WTC11 (cell line): ENCODE results near the gene NEUROG1. TPM values are rescaled to one million over a fixed set of nuclear protein-coding genes. Genes with fewer than 3 reads are reported as not detected.

Source experiments
- ATAC-seq: fragments of 200-7000 bp; cut with Tn5 transposase; 2 replicates; pipeline ENCODE4 v1.10.0; 2021; ENCODE audit warnings: mild to moderate bottlenecking, moderate library complexity
- CTCF ChIA-PET: fragments of 300-600 bp; sonication (Branson Sonifier 250); formaldehyde crosslinking; loops from one replicate; lab custom pipeline; 2021; ENCODE audit warnings: antibody characterized with exemption; lab: Charles Lee
- POLR2A ChIA-PET: fragments of 350-600 bp; sonication (Branson Sonifier 250); formaldehyde crosslinking; loops from one replicate; lab custom pipeline; 2021; ENCODE audit warnings: antibody characterized with exemption; lab: Charles Lee
- DNase-seq: peaks from one replicate; pipeline ENCODE4 v3.0.0; 2021; ENCODE audit warnings: low spot score
- H3K27ac Mint-ChIP-seq: 2 replicates; pipeline ENCODE4 v1.8.0; 2021; ENCODE audit warnings: mixed read lengths
- H3K27me3 Mint-ChIP-seq: 2 replicates; pipeline ENCODE4 v1.8.0; 2021; ENCODE audit warnings: low read depth, mild to moderate bottlenecking, moderate library complexity, mixed read lengths
- H3K36me3 Mint-ChIP-seq: 2 replicates; pipeline ENCODE4 v1.8.0; 2021; ENCODE audit warnings: mixed read lengths
- H3K4me1 Mint-ChIP-seq: 2 replicates; pipeline ENCODE4 v1.8.0; 2022; ENCODE audit warnings: mixed read lengths
- H3K4me3 Mint-ChIP-seq: 2 replicates; pipeline ENCODE4 v1.8.0; 2021; ENCODE audit warnings: mild to moderate bottlenecking, moderate library complexity, mixed read lengths
- H3K9me3 Mint-ChIP-seq: 2 replicates; pipeline ENCODE4 v1.8.0; 2021; ENCODE audit warnings: mixed read lengths
- ATF1 ChIP-seq: sonication (generic); formaldehyde crosslinking; IDR thresholded peaks from 2 replicates; pipeline ENCODE4 v1.8.1; 2023; ENCODE audit warnings: mild to moderate bottlenecking, moderate library complexity, missing genetic modification reagents
- CBFB ChIP-seq: sonication (generic); formaldehyde crosslinking; IDR thresholded peaks from 2 replicates; pipeline ENCODE4 v1.8.1; 2022; ENCODE audit warnings: mild to moderate bottlenecking, low read depth, missing genetic modification reagents
- ELF4 ChIP-seq: sonication (generic); formaldehyde crosslinking; IDR thresholded peaks from 2 replicates; pipeline ENCODE4 v1.8.1; 2022; ENCODE audit warnings: low read depth, mild to moderate bottlenecking, moderate library complexity, missing genetic modification reagents
- NFATC4 ChIP-seq: fragments of 250-450 bp; sonication (Bioruptor Pico); IDR thresholded peaks from 2 replicates; pipeline ENCODE4 v1.9.0; 2021; ENCODE audit warnings: mild to moderate bottlenecking
- NFYB ChIP-seq: sonication (generic); formaldehyde crosslinking; conservative IDR thresholded peaks from 2 replicates; pipeline ENCODE4 v1.8.0; 2022; ENCODE audit warnings: low read depth, missing genetic modification reagents
- PRRX2 ChIP-seq: fragments of 250-450 bp; sonication (Bioruptor Pico); IDR thresholded peaks from 2 replicates; pipeline ENCODE4 v1.8.0; 2021; ENCODE audit warnings: mild to moderate bottlenecking
- TEAD1 ChIP-seq: sonication (generic); formaldehyde crosslinking; IDR thresholded peaks from 2 replicates; pipeline ENCODE4 v1.8.0; 2022; ENCODE audit warnings: mild to moderate bottlenecking, missing genetic modification reagents
- TEAD4 ChIP-seq: sonication (generic); formaldehyde crosslinking; IDR thresholded peaks from 2 replicates; pipeline ENCODE4 v1.8.0; 2022; ENCODE audit warnings: mild to moderate bottlenecking, missing genetic modification reagents
- ZNF232 ChIP-seq: sonication (generic); formaldehyde crosslinking; IDR thresholded peaks from 2 replicates; pipeline ENCODE4 v1.8.0; 2022; ENCODE audit warnings: mild to moderate bottlenecking, missing genetic modification reagents
- ZNF423 ChIP-seq: fragments of 250-450 bp; sonication (Bioruptor Pico); IDR thresholded peaks from 2 replicates; pipeline ENCODE4 v2.1.2; 2022; ENCODE audit warnings: mild to moderate bottlenecking, moderate library complexity
- total RNA-seq: library from RNA; stranded (reverse); gene quantifications from 3 replicates; pipeline ENCODE4 v1.2.3, GENCODE V29; 2021
- TF ChIP-seq, protein P1 (sequence below): sonication (generic); formaldehyde crosslinking; IDR thresholded peaks from 2 replicates; pipeline ENCODE4 v1.8.0; 2022; ENCODE audit warnings: mild to moderate bottlenecking, missing genetic modification reagents
- TF ChIP-seq, protein P2 (sequence below): fragments of 250-450 bp; sonication (Bioruptor Pico); IDR thresholded peaks from 2 replicates; pipeline ENCODE4 v2.1.2; 2022; ENCODE audit warnings: mild to moderate bottlenecking, moderate library complexity
- TF ChIP-seq, protein P3 (sequence below): fragments of 200-600 bp; IDR thresholded peaks from 2 replicates; pipeline ENCODE4 v1.8.0; 2022; ENCODE audit warnings: antibody characterized with exemption
- TF ChIP-seq, protein P4 (sequence below): fragments of 250-450 bp; sonication (Bioruptor Pico); IDR thresholded peaks from 2 replicates; pipeline ENCODE4 v1.9.0; 2021; ENCODE audit warnings: mild to moderate bottlenecking, borderline replicate concordance

The NEUROG1 gene
- total RNA-seq, 1 experiment from 2014 or later: 0.13 TPM

DNA sequence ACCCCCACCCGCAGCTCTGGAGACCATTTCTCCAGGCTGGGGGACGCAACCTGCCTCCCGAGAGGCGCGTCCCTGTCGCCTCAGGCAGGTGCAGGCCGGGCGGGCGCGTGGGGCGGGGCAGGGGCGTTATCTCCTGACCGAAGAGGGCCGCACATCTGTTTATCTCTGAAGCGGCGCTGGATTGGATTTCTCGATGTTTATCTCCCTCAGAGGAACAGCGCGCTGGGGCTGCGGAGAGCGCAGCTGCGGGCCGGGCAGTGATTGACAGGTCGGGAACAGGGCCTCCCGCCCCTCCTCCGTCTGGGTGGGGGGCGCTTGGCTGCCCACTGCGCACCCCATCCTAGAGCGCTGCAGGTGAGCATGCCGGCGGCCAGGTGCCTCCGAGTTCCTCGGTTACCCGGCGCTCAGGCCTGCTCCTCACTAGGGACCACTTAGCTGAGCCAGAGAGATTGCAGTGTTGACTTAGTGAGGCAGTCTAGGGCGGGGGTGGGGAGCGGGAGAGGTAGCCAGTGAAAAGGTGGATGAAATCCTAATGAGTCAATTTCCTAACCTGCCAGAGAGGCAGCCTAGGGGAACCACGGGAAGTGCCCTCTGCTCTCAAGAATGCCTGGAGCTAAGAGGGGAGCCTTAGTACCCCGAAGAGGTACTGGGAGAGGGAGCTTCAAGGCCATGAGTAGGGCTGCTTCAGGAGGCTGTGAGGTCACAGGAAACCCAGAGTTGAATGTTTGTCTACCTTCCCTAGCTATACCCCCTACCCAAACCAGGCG, 44.0 kb downstream of the NEUROG1 start:
- no peaks in the 10 kb centered on the region for H3K36me3 Mint-ChIP-seq
- ChIA-PET POLR2A (interaction anchor here (0.6 kb wide), 1 partner anchor 48 kb away, joined by 3 read pairs; no protein-coding TSS in a partner anchor), CTCF (interaction anchor here (0.7 to 5.8 kb wide), 8 partner anchors 25 to 75 kb away, joined by 3 to 50 read pairs (median 8); no protein-coding TSS in a partner anchor)
- DNase-seq: peak; percentile 60
- TF ChIP-seq, protein P1, sequence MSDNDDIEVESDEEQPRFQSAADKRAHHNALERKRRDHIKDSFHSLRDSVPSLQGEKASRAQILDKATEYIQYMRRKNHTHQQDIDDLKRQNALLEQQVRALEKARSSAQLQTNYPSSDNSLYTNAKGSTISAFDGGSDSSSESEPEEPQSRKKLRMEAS (CRISPR knock-in tag): peak; percentile 42; the same call in 1 of the 2 replicates
- TF ChIP-seq ATF1 (CRISPR knock-in tag): no peak
- TF ChIP-seq ZNF423 (CRISPR knock-in tag): peak; percentile 62; the same call in 1 of the 2 replicates
- H3K27me3 Mint-ChIP-seq: peaks cover 4% of the 10 kb centered on the region
- H3K9me3 Mint-ChIP-seq: no peaks in the 10 kb centered on the region
- H3K4me3 Mint-ChIP-seq: peak overlapping the region; percentile 81
- ATAC-seq: peak; percentile 35
- H3K4me1 Mint-ChIP-seq: peaks cover 38% of the 10 kb centered on the region
- H3K27ac Mint-ChIP-seq: no peak overlapping the region

DNA sequence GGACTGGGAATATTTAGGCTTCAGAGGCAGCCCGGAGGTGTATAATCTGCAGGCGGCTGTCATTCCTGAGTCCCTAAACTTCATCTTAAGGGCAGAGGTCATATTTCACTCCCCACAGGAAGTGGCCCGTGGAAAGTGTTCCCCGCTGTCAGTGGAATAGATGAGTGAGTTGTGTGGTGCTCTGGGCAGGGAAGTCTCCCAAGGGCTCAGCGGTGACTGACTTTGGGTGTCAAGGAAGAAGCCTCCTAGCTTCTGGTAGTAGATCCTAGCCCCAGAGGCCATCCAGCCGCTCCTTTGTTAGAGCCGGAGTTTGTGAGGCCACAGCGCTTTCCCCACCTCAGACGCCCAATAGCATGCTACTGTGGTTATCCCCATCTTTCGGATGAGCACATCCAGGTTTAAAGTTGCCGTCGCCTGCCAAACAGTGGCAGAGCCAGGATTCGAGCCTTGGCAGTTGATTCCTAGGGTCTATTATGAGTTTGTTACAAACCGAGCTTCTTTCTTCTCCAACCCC, 44.7 kb downstream of the NEUROG1 start:
- H3K27ac Mint-ChIP-seq: no peak overlapping the region
- TF ChIP-seq NFATC4: no peak
- TF ChIP-seq TEAD1 (CRISPR knock-in tag): no peak
- TF ChIP-seq TEAD4 (CRISPR knock-in tag): no peak
- TF ChIP-seq, protein P2, sequence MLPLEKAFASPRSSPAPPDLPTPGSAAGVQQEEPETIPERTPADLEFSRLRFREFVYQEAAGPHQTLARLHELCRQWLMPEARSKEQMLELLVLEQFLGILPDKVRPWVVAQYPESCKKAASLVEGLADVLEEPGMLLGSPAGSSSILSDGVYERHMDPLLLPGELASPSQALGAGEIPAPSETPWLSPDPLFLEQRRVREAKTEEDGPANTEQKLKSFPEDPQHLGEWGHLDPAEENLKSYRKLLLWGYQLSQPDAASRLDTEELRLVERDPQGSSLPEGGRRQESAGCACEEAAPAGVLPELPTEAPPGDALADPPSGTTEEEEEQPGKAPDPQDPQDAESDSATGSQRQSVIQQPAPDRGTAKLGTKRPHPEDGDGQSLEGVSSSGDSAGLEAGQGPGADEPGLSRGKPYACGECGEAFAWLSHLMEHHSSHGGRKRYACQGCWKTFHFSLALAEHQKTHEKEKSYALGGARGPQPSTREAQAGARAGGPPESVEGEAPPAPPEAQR (CRISPR knock-in tag): no peak
- no peak for TF ChIP-seq CBFB
- TF ChIP-seq ELF4 (CRISPR knock-in tag): no peak
- no peak for TF ChIP-seq NFYB (CRISPR knock-in tag)
- TF ChIP-seq, protein P3, sequence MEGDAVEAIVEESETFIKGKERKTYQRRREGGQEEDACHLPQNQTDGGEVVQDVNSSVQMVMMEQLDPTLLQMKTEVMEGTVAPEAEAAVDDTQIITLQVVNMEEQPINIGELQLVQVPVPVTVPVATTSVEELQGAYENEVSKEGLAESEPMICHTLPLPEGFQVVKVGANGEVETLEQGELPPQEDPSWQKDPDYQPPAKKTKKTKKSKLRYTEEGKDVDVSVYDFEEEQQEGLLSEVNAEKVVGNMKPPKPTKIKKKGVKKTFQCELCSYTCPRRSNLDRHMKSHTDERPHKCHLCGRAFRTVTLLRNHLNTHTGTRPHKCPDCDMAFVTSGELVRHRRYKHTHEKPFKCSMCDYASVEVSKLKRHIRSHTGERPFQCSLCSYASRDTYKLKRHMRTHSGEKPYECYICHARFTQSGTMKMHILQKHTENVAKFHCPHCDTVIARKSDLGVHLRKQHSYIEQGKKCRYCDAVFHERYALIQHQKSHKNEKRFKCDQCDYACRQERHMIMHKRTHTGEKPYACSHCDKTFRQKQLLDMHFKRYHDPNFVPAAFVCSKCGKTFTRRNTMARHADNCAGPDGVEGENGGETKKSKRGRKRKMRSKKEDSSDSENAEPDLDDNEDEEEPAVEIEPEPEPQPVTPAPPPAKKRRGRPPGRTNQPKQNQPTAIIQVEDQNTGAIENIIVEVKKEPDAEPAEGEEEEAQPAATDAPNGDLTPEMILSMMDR: no peak
- TF ChIP-seq, protein P4, sequence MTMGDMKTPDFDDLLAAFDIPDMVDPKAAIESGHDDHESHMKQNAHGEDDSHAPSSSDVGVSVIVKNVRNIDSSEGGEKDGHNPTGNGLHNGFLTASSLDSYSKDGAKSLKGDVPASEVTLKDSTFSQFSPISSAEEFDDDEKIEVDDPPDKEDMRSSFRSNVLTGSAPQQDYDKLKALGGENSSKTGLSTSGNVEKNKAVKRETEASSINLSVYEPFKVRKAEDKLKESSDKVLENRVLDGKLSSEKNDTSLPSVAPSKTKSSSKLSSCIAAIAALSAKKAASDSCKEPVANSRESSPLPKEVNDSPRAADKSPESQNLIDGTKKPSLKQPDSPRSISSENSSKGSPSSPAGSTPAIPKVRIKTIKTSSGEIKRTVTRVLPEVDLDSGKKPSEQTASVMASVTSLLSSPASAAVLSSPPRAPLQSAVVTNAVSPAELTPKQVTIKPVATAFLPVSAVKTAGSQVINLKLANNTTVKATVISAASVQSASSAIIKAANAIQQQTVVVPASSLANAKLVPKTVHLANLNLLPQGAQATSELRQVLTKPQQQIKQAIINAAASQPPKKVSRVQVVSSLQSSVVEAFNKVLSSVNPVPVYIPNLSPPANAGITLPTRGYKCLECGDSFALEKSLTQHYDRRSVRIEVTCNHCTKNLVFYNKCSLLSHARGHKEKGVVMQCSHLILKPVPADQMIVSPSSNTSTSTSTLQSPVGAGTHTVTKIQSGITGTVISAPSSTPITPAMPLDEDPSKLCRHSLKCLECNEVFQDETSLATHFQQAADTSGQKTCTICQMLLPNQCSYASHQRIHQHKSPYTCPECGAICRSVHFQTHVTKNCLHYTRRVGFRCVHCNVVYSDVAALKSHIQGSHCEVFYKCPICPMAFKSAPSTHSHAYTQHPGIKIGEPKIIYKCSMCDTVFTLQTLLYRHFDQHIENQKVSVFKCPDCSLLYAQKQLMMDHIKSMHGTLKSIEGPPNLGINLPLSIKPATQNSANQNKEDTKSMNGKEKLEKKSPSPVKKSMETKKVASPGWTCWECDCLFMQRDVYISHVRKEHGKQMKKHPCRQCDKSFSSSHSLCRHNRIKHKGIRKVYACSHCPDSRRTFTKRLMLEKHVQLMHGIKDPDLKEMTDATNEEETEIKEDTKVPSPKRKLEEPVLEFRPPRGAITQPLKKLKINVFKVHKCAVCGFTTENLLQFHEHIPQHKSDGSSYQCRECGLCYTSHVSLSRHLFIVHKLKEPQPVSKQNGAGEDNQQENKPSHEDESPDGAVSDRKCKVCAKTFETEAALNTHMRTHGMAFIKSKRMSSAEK: no peak
- no peak for TF ChIP-seq ZNF232
- no peak for TF ChIP-seq PRRX2
- TF ChIP-seq, all 79 proteins: peak for 0
- H3K36me3 Mint-ChIP-seq: no peaks in the 10 kb centered on the region
- peaks cover 38% of the 10 kb centered on the region for H3K4me1 Mint-ChIP-seq
- ChIA-PET CTCF (interaction anchor here (0.7 to 5.8 kb wide), 12 partner anchors 12 to 344 kb away, joined by 3 to 50 read pairs (median 6); no protein-coding TSS in a partner anchor), POLR2A (interaction anchor here (0.6 kb wide), 1 partner anchor 49 kb away, joined by 3 read pairs; no protein-coding TSS in a partner anchor)
- H3K4me3 Mint-ChIP-seq: peak overlapping the region; percentile 81
- no peaks in the 10 kb centered on the region; the same call in 1 of the 2 replicates for H3K27me3 Mint-ChIP-seq
- ATAC-seq (0 out of 2 replicates have a peak, but pooled peaks have one; percentile 2), DNase-seq (no peak)
- no peaks in the 10 kb centered on the region for H3K9me3 Mint-ChIP-seq
